ENCODE measurements around the gene RSU1.
"Not testable (repeated sequence)": the region's sequence is repeated elsewhere in the genome, so short reads cannot be mapped to it uniquely, and the experiment has no call there.

The RSU1 gene

DNA sequence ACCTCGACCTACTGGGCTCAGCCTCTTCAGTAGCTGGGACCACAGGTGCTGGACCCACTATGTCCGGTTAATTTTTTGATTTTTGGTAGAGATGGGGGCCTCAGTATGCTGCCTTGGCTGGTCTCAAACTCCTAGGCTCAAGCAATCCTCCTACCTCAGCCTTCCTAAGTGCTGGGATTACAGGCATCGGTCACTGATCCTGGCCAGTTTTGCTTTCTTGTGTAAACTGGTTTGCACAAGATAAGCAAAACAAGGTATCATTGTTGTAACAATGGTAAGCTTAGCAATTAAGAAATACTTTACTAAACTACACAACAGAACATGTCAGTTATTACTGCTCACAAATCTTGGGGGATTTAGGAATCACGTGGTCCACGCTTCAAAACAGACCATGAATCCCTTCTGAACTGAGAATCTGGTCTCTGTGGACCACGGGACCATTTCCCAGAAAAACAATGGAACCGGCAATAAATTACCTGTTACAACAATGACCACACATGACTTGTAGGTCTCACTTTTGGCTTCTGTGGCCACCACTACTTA, 36.8 kb downstream of the RSU1 start:
- DNase-seq (ENCODE audit: low read depth), result no peak

DNA sequence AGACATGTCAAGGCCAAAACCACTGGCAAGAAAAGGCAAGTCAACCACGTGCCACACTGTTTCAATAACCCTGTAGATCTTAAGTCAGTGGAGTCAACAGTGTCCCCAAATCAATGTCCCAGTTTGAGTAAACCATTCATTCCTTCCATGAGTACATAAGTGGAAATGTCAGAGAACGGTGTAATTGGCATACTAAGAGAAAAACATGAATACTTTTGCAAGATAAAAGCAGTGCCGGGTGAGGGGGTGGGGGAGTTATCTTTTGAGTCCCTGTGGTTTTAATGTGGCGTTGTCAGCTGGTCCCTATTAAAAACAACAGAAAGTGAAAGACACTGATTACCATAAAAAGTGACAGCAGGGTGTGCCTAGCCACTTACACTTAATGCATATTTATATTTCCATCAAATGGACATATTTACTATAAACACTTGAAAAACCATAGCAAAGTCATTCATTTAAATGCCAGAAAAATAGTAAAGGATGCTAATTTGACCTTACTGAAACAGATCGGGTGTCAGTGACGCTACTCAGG, 37.8 kb downstream of the RSU1 start:
- peak; percentile 55 for DNase-seq (ENCODE audit: low read depth)

DNA sequence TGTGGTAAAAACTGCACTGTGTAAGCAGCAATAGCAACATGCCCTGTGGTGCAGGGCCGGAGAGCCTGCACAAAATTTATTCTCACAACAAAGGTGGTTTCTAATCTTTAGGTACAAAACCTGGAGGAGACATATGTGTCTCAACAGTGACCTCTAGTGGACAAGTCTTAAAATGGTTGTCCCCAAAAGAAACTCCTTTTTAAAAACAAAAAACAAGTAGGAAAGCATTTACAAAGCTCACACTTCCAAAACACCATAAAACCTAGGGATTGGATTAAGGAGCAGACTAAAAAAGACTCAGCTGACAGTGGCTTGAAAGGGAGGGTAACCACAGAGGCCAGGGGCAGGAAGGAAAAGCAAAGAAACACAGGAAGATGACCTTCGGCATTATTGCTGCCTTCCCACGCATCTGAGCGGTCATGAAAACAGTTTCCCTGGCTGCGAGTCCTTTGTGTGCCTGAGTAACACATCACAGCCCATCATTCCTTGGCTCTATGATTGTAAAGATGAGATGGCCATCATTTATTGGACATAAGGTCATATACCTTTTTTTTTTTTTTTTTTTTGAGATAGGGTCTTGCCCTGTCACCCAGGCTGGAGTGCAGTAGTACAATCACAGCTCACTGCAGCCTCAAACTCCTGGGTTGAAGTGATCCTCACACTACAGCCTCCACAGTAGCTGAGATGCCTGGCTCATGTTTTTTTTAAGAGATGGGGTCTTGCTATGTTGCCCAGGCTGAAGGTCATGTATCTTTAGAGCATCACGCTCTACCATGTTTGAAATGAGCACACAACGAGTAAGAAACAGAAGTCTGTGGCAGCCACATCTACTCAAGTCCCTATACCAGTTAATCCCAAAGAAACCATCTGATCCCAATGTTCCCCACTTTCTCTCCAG, 39.5 kb downstream of the RSU1 start:
- DNase-seq (ENCODE audit: low read depth), result no peak

DNA sequence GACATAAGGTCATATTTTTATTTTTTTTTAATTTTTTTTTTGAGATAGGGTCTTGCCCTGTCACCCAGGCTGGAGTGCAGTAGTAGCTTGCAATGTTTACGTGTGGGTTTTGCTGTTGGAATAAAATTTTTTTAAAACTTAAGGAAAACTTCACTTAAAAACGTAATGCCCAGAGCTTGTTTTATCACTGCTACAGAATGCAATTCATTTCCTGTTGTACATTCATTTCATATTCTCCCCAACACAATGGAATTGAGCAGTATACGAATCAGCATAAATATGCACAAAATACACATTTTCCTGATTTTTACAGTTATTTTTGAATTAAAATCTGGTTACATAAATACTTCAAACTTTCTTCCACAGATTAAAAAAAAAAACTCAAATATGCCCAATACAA, 40.3 kb downstream of the RSU1 start:
- no peak for DNase-seq (ENCODE audit: low read depth)

DNA sequence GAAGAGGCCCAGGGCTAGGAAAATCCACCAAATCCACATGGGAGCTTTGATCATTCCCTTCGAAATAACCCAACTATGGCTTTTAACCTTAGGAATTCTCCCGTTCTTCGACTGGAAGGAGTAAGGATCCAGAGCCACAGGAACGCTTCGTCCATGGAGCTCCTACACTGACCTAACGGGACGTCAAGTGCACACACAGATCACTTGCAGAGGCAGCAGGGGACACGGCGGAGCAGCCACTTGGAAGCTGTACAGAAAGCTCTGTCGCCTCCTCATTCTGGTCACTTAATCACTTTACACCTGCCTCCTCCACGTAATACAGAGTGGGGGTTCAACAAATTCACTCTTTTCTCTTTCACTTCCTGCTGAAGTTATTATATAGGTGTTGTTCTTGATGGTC, 43.9 kb downstream of the RSU1 start:
- DNase-seq (ENCODE audit: low read depth), result no peak

DNA sequence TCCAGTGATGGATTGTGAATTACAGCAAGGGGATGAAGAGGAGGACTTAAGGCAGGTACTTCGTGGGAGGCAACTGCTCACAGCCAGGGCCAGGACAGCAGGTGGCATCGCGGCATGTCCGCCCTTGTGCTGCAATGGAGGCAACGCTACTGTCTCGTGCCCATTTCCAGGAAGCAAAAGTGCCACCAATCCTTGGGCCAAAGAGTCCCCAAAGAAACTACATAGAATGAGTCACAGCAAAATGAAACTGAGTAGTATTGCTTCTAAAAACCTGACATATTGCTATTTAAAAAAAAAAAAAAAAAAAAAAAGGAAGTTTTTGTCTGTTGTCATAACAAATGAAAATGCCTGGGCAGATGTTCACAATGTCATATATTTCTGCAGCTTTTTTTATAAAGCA, 46.6 kb downstream of the RSU1 start:
- DNase-seq (ENCODE audit: low read depth), result no peak

DNA sequence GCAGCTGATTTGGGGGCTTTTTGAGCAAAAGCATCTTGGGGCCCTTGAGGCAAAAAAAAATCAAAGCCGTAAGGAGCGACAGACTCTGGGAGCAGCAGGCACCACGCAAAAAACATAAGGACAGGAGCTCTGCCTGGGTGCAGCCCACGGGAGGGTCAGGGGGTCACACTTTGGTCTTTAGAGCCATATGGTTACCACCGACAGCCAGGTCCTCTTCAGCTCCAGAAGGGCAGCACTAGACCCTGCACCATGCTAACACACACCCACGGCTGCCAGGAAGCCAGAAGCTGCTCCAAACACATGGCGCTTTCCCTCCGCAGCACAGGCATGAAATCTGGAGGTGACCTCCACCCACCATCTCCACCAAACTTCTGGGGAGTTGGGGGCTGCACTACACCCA, 47.1 kb downstream of the RSU1 start:
- no peak for DNase-seq (ENCODE audit: low read depth)

DNA sequence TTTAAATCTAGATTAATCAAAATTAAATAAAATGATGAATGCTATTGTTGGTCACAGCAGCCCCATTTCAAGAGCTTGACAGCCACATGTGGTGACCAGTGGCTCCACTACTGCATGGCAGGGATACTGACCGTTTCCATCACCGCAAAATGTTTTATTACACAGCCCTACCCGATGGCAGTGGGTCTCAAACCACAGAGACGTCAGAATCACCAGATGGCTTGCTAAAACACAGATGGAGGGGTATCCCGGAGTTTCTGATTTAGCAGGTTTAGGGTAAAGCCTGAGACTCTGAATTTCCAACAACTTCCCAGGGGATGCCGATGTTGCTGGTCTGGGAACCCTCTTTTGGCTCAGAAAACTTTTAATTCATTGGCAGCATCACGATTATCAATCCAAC, 47.9 kb downstream of the RSU1 start:
- DNase-seq (ENCODE audit: low read depth), result no peak

DNA sequence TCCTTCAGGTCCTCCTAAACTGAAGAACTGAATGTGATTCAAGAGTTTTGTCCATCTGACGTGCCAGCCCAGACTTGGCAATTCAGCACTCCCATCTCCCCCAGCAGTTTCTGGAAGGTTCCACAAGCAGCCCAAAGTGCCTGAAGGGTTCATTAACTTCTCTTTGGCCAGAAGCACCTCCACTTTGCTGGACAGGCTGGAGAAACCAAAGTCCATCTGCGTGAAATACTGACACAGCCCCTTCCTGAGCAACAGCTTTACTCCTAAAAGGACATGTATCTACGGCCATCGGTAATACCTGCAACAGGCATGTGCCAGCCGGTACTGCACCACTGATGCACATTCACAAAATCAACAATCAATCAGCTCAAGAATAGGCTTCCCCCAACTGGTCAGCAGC, 48.5 kb downstream of the RSU1 start:
- DNase-seq (ENCODE audit: low read depth), result no peak

DNA sequence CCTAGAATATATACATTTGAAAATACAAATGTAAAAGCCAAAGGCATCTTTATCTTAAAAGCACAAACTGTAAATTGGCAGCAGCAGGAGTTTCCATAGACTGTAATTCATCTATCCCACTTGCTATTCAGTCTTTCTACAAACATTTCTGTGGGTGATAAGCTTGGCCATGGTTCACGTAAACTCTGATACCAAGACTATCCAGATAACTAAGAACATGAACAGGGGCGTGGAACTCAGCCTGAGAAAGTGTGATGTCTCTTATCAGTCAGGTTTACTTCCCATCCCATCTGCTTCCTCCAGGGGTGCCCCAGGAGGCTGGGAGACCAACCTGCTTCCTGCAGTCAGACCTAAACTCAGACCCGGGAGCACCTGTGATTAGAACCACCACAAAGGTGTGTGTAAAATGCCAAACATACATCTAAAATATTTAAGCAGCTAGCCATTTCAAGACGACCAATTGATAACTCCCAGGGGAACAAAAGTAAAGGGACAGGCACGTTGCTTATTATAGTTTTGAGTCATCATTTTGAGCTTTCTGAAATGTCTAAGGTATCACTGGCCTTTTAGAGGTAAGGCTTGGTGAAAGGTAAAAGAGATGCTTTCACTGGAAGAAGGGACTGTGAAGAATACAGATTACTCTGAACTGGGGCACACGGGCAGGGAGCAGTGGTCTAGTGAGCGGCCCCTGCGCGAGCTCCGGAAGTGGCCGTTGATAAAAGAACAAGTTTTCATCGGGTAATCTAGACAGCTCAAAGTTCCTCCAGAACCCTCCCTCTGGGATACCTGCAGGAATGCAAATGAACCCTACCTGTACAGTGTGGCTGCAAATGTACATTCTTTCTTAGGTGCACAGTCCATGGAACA, 51.5 kb downstream of the RSU1 start:
- DNase-seq (ENCODE audit: low read depth), result no peak

DNA sequence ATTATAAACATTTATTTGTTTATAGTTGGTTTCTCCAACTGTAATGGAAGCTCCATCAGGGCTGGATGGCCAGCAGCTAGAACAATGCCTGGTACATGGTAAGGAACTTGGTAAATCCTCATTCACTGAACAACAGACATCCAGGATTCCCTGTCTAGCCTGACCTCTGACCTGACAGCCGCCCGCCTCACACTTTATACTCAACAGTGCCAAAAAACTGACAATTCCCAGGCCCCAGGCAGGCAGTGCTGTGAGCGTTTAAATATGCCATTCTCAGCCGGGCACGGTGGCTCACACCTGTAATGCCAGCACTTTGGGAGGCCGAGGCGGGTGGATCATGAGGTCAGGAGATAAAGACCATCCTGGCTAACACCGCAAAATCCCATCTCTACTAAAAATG, 55.9 kb downstream of the RSU1 start:
- no peak for DNase-seq (ENCODE audit: low read depth)

DNA sequence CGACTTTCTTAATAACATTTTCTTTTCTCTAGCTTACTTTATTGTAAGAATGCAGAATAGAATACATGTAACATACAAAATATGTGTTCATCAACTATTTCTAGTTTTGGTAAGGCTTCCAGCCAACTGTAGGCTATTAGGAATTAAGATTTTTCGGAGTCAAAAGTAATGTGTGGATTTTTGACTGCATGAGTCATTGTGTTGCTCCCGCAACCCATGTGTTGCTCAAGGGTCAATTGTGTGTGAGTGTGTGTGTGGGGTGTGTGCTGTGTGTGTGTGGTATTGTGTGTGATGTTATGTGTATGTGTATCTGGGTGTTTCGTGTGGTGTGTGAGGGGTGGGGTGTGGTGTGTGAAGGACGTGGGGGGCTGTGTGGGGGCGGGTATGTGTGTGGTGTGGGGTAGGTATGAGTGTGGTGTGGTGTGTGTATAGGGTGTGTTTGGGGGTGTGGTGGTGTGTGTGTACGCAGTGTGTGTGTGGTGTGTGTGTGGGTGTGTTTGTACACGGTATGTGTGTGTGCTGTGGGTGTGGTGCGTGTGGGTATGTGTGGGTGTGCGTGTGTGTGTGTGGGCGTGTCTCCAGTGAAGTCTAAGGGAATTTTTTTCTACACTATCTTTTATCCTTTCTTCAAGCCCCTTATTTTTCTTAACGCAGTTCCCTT, 60.5 kb downstream of the RSU1 start:
- no peak for DNase-seq (ENCODE audit: low read depth)

DNA sequence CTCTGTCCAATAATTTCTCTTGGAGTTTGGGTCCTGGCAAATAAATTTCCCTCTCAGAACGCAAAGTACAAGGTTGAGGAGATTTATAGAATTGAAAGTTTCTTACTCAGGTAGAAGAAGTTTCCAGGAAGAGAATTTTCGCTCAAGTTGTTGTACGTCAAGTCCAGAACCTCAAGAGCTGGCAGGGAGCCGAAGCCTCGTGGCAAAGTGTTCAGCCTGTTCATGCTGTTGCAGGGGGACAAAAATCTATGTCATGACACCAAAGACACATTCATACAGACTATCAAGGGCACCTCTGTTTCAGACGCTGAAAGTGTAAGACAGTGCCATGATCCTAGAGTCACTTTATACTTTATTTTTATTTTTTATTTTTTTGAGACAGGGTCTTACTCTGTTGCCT, 62.5 kb downstream of the RSU1 start:
- DNase-seq (ENCODE audit: low read depth), result no peak

DNA sequence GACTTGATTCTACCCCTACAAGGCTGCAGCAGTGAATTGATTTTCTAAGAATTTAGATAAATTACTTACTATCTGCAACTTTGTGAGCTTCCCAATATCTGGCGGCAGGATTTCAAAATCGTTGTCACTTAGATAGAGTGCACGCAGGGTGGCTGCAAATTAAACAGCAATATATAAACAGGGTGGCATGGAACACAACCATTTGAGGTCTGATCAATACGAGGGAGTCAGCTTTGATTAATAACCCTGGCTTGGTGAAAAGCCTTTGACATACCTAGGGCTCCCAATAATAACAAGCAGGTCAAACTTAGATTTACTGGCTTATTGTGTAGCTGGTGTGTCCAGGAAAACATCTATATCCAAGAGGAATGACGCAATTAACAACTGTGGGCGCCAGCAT, 64.4 kb downstream of the RSU1 start:
- not testable (repeated sequence) for DNase-seq (ENCODE audit: low read depth)

DNA sequence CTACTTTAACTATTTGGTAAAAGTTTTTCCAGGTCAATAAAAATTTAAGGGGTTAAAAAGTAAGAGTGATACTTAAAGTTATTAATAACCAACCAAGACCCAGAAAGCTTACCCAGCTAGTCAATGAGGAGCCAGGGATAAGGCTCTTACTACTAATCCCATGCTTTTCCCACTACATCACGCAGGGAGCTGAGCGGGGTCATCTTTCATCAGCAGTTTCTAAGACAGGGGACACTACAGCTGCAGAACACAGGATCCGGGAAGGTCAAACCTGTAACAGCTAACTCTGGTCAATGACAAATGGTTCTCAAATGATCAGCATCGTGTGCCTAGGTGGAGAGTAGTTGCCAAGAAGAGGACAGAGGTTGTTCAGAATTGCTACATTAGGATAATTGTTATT, 65.1 kb downstream of the RSU1 start:
- DNase-seq (ENCODE audit: low read depth), result no peak

DNA sequence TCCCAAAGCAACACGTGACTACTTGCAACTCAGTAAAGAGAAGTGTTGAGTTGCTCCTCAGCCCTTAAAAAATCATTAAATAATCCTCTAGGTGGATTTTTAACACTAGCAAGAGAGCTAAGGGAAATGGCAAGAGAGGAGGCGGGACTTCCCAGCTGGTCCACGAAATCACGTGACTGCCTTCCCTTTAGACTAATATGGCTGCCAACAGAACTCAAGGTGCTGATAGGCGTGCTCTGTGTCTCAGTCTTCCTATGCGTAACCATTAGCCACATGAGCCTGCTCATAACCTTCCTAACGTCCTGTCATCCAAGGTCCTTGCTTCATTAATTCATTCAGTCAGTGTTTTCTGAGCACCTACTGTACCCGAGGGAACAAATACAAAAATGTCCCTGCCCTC, 66.0 kb downstream of the RSU1 start:
- no peak for DNase-seq (ENCODE audit: low read depth)

DNA sequence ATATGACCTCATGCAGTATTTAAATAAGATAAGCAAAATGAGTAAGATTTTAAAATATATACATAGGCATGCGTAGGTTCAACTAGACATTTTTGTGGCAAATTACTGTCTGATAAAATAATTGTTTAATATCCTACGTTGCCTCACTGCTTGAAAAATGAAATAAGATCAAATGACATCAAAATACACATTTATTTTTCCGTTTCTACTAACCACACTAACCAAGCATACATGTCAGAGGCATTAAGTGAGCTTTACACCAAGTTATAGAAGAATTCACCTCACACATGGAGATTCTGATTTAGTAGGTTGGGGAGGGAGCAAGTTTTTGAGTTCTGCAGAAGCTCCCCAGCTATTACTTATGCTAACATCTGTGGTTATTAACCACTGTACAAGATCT, 66.8 kb downstream of the RSU1 start:
- no peak for DNase-seq (ENCODE audit: low read depth)

DNA sequence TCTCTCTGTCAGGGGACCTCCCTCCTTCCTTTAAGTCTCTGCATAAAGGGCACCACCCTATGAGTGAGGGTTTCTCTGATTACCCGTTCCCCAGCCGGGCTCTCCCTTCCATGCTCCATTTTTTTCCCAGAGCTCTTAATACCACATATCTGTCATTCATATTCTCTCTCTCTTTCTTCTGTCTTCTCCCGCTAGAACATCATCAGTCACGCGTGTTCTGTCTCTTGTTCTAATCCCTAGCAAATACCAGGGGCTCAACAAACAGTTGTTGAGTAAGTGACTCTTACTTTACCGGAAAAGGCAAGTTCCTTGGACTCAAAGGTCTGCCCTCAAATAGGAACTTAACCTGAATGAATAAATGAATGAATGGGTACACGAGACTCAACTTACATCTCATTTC, 68.5 kb downstream of the RSU1 start:
- no peak for DNase-seq (ENCODE audit: low read depth)

DNA sequence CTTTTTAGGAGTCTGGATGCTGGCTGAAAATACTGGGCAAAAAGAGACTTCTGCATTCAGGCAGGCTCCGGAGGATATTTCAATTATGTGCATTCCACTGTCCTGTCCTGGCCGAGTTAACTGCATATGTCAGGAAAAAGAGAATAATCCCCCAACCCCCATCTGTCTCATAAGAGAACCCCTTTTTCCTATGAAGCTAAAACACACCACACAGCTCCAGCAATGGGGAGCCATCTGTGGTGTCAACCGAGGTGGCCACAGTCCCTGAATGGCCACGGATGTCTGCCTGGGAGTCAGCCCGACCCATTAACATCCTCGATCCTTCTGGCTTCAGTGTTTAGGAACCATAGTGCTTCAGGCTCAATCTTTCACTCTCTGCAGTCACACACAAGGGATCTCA, 70.4 kb downstream of the RSU1 start:
- DNase-seq (ENCODE audit: low read depth), result no peak

DNA sequence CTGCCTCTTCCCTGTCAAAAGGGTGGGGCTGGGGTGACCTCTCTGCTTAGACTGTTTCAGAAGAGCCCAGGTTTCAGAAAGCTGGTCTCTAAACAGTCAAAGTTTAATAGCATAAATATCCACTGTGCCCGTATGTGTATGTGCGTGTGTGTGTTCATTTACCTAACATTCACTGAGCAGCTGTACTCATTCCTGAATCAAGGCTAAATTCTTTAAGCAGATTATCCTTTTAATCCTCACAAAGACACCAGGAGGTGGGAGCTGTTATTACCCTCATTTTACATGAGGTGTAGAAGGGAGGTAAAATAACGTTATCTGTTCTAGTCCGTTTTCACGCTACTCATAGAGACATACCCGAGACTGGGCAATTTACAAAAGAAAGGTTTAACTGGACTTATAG, 72.2 kb downstream of the RSU1 start:
- DNase-seq (ENCODE audit: low read depth), result no peak

DNA sequence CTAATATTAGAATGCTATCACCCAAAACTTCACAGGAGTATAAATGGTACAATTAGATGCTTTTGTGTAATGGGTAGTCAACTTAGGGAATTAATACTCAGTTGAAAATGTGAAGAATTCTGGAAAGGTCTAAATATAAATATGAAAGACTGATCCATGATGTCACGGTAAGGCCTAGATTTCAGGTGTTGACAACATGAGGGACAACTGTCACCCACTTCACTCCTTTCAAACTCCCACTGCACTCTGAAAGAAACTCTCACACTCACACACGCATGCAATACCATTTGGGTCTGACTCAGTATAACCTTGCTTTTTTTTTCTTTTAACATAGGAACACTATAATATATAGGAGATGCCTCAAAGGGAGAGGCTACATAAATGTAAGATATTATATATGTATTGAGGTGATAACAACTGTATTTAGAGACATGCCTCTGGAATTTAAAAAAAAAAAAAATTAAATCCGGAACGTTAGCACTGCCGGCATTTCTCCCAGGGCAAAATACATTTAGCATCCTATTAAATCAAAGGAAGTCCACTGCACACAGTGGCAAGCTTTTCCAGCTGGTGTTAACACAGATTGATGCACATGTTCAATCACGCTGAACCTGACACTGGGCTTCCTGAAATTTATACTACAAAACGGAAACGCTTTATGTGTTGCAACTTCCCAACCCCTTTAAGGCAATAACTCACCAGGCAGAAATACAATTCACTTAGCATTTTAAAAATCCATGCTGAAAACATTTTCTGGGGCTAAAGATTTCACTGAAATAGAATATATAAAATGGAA, 74.9 kb downstream of the RSU1 start:
- no peak for DNase-seq (ENCODE audit: low read depth)
